GM12891 (cell line): ENCODE results near the gene RRP1B.

ENCODE experiments used
- PAX5 ChIP-seq: IDR thresholded peaks from 2 replicates; pipeline ENCODE4 v1.6.1; 2011; ENCODE audit warnings: low read length, moderate library complexity, mild to moderate bottlenecking; ENCODE audit not compliant: insufficient read depth, severe bottlenecking
- POLR2A ChIP-seq: IDR thresholded peaks from 2 replicates; pipeline ENCODE4 v1.6.1; 2011; ENCODE audit warnings: low read depth, low read length, control low read depth
- POLR2AphosphoS5 ChIP-seq: IDR thresholded peaks from 2 replicates; pipeline ENCODE4 v1.6.1; 2011; ENCODE audit warnings: low read depth, low read length, control low read depth
- POU2F2 ChIP-seq: IDR thresholded peaks from 2 replicates; pipeline ENCODE4 v1.6.1; 2011; ENCODE audit warnings: low read depth, mild to moderate bottlenecking, control low read depth, low read length, moderate library complexity
- TAF1 ChIP-seq: IDR thresholded peaks from 2 replicates; pipeline ENCODE4 v1.6.1; 2011; ENCODE audit warnings: low read depth, low read length, control low read depth

GRCh38 chr21:43721206-43721605 lies 61.8 kb downstream of the RRP1B start:
- no peak for TF ChIP-seq POLR2A
- TF ChIP-seq PAX5 = no peak
- no peak for TF ChIP-seq POU2F2
- no peak for TF ChIP-seq POLR2AphosphoS5
- no peak for TF ChIP-seq TAF1
